GM12875 (cell line): ENCODE measurements around the gene KRTAP10-3.
"Not testable (repeated sequence)": the region's sequence is repeated elsewhere in the genome, so short reads cannot be mapped to it uniquely, and the experiment has no call there.

Source experiments
- H3K4me3 ChIP-seq: one replicate; pipeline ENCODE4 v1.5.1; 2011; ENCODE audit warnings: low read depth, low read length, control low read depth
- CTCF ChIP-seq: IDR thresholded peaks from 2 replicates; pipeline ENCODE4 v1.5.1; 2011; ENCODE audit warnings: low read depth, mild to moderate bottlenecking, control low read depth, inconsistent platforms, low read length, moderate library complexity, borderline replicate concordance; ENCODE audit not compliant: insufficient read depth

KRTAP10-3 gene

GRCh38 chr21:44583800-44584147 is 25.2 kb upstream of the KRTAP10-3 start:
- TF ChIP-seq CTCF, result no peak
- no peak overlapping the region for H3K4me3 ChIP-seq

- TF ChIP-seq CTCF, result no peak
- no peak overlapping the region for H3K4me3 ChIP-seq
Observed at GRCh38 chr21:44583089-44583799, 24.6 kb upstream of the KRTAP10-3 start.

GRCh38 chr21:44582055-44582454 is 23.5 kb upstream of the KRTAP10-3 start:
- TF ChIP-seq CTCF, result no peak
- no peak overlapping the region for H3K4me3 ChIP-seq

GRCh38 chr21:44581158-44581557 is 22.6 kb upstream of the KRTAP10-3 start:
- H3K4me3 ChIP-seq, result no peak overlapping the region
- no peak for TF ChIP-seq CTCF

GRCh38 chr21:44580231-44580821 is 21.7 kb upstream of the KRTAP10-3 start, which contains the start of gene KRTAP10-5:
Gene KRTAP10-5, minus strand, starts transcription at chr21:44580604. Its CDS starts 26 bp downstream, at chr21:44580578.
- not testable (repeated sequence) for H3K4me3 ChIP-seq

- no peak for TF ChIP-seq CTCF
- H3K4me3 ChIP-seq, result no peak overlapping the region
Observed at GRCh38 chr21:44579833-44580144, 21.2 kb upstream of the KRTAP10-3 start.

GRCh38 chr21:44579056-44579832 is 20.6 kb upstream of the KRTAP10-3 start:
- TF ChIP-seq CTCF, result no peak
- H3K4me3 ChIP-seq, result no peak overlapping the region
